Measurements from ENCODE around the gene BAAT. TPM values are rescaled to one million over a fixed set of nuclear protein-coding genes. Genes with fewer than 3 reads are reported as not detected.
"Not testable (repeated sequence)": the region's sequence is repeated elsewhere in the genome, so short reads cannot be mapped to it uniquely, and the experiment has no call there.

The BAAT gene
- under 1 TPM in 1 of 2 donors, not detected in 1; 0.07 TPM for total RNA-seq

- H3K27me3 Mint-ChIP-seq = not testable (repeated sequence)
Measured at GRCh38 chr9:101384873-101385536, at the start of gene BAAT. TSS of gene BAAT (minus strand) at chr9:101385006. CDS start at chr9:101371404, 13,602 bp downstream.

GRCh38 chr9:101433229-101433628 lies 48.4 kb upstream of the BAAT start:
- no peaks in the 10 kb centered on the region for H3K36me3 Mint-ChIP-seq
- ATAC-seq = no peak
- peaks cover 19 to 37% of the 10 kb centered on the region in 2 donors for H3K27me3 Mint-ChIP-seq
- DNase-seq (ENCODE audit: low spot score) = no peak
- no peak overlapping the region for H3K4me3 Mint-ChIP-seq
- H3K27ac Mint-ChIP-seq = no peak overlapping the region
- H3K9me3 Mint-ChIP-seq = peaks cover 2% of the 10 kb centered on the region
- H3K4me1 Mint-ChIP-seq (ENCODE audit: low read depth in 2 of 2) = no peaks in the 10 kb centered on the region

More at GRCh38 chr9:101384873-101385536, at the start of gene BAAT:
- H3K36me3 Mint-ChIP-seq; DNase-seq (ENCODE audit: low spot score); ATAC-seq; H3K4me1 Mint-ChIP-seq (ENCODE audit: low read depth in 2 of 2); H3K4me3 Mint-ChIP-seq; H3K9me3 Mint-ChIP-seq; H3K27ac Mint-ChIP-seq: not testable (repeated sequence)

- H3K9me3 Mint-ChIP-seq = peaks cover 2% of the 10 kb centered on the region
- no peak for DNase-seq (ENCODE audit: low spot score)
- ATAC-seq = no peak
- H3K27ac Mint-ChIP-seq = no peak overlapping the region
- no peak overlapping the region for H3K4me3 Mint-ChIP-seq
- H3K27me3 Mint-ChIP-seq = peaks cover 22 to 40% of the 10 kb centered on the region in 2 donors
- no peaks in the 10 kb centered on the region for H3K4me1 Mint-ChIP-seq (ENCODE audit: low read depth in 2 of 2)
- no peaks in the 10 kb centered on the region for H3K36me3 Mint-ChIP-seq
Measured at GRCh38 chr9:101432740-101433139, 47.9 kb upstream of the BAAT start.

- H3K27ac Mint-ChIP-seq = no peak overlapping the region
- H3K4me1 Mint-ChIP-seq (ENCODE audit: low read depth in 2 of 2) = no peaks in the 10 kb centered on the region
- no peak for DNase-seq (ENCODE audit: low spot score)
- peaks cover 22 to 39% of the 10 kb centered on the region in 2 donors for H3K27me3 Mint-ChIP-seq
- no peak overlapping the region for H3K4me3 Mint-ChIP-seq
- no peak for ATAC-seq
- no peaks in the 10 kb centered on the region for H3K36me3 Mint-ChIP-seq
- peaks cover 2% of the 10 kb centered on the region for H3K9me3 Mint-ChIP-seq
Measured at GRCh38 chr9:101432171-101432570, 47.4 kb upstream of the BAAT start.

- no peak overlapping the region for H3K27ac Mint-ChIP-seq
- H3K9me3 Mint-ChIP-seq = peaks cover 2% of the 10 kb centered on the region
- H3K27me3 Mint-ChIP-seq = peaks cover 12 to 15% of the 10 kb centered on the region in 2 donors
- H3K4me3 Mint-ChIP-seq = no peak overlapping the region
- ATAC-seq (no peak), DNase-seq (ENCODE audit: low spot score) (no peak)
- no peaks in the 10 kb centered on the region for H3K4me1 Mint-ChIP-seq (ENCODE audit: low read depth in 2 of 2)
- no peaks in the 10 kb centered on the region for H3K36me3 Mint-ChIP-seq
Measured at GRCh38 chr9:101429736-101430135, 44.9 kb upstream of the BAAT start.

GRCh38 chr9:101428909-101429308 lies 44.1 kb upstream of the BAAT start:
- ATAC-seq (no peak), DNase-seq (ENCODE audit: low spot score) (no peak)
- Mint-ChIP-seq H3K27me3 (peaks cover 13 to 21% of the 10 kb centered on the region in 2 donors), H3K4me1 (ENCODE audit: low read depth in 2 of 2) (no peaks in the 10 kb centered on the region), H3K27ac (no peak overlapping the region), H3K4me3 (no peak overlapping the region), H3K9me3 (peaks cover 5% of the 10 kb centered on the region), H3K36me3 (peaks cover 6% of the 10 kb centered on the region)

GRCh38 chr9:101427957-101428655 lies 43.3 kb upstream of the BAAT start:
- Mint-ChIP-seq H3K27me3 (peaks cover 13 to 21% of the 10 kb centered on the region in 2 donors), H3K36me3 (peaks cover 14% of the 10 kb centered on the region), H3K4me1 (ENCODE audit: low read depth in 2 of 2) (no peaks in the 10 kb centered on the region), H3K9me3 (peaks cover 11% of the 10 kb centered on the region), H3K27ac (no peak overlapping the region), H3K4me3 (no peak overlapping the region)
- no peak for DNase-seq (ENCODE audit: low spot score)
- no peak for ATAC-seq

- peaks cover 13 to 21% of the 10 kb centered on the region in 2 donors for H3K27me3 Mint-ChIP-seq
- no peak overlapping the region for H3K4me3 Mint-ChIP-seq
- H3K27ac Mint-ChIP-seq = no peak overlapping the region
Measured at GRCh38 chr9:101427358-101427757, 42.6 kb upstream of the BAAT start.

GRCh38 chr9:101421653-101422065 lies 36.9 kb upstream of the BAAT start:
- H3K27ac Mint-ChIP-seq = no peak overlapping the region
- DNase-seq (ENCODE audit: low spot score) (no peak), ATAC-seq (no peak)
- no peaks in the 10 kb centered on the region for H3K4me1 Mint-ChIP-seq (ENCODE audit: low read depth in 2 of 2)
- H3K36me3 Mint-ChIP-seq = peaks cover 33% of the 10 kb centered on the region
- H3K27me3 Mint-ChIP-seq = peaks cover 3 to 7% of the 10 kb centered on the region in 2 donors
- peaks cover 22% of the 10 kb centered on the region for H3K9me3 Mint-ChIP-seq
- no peak overlapping the region for H3K4me3 Mint-ChIP-seq

More at GRCh38 chr9:101427358-101427757, 42.6 kb upstream of the BAAT start:
- no peaks in the 10 kb centered on the region for H3K4me1 Mint-ChIP-seq (ENCODE audit: low read depth in 2 of 2)
- peaks cover 12% of the 10 kb centered on the region for H3K9me3 Mint-ChIP-seq
- ATAC-seq = no peak
- DNase-seq (ENCODE audit: low spot score) = no peak
- H3K36me3 Mint-ChIP-seq = peaks cover 14% of the 10 kb centered on the region

GRCh38 chr9:101419863-101420262 lies 35.1 kb upstream of the BAAT start:
- Mint-ChIP-seq H3K36me3 (peaks cover 40% of the 10 kb centered on the region), H3K9me3 (peaks cover 24% of the 10 kb centered on the region), H3K4me1 (ENCODE audit: low read depth in 2 of 2) (no peaks in the 10 kb centered on the region), H3K27ac (no peak overlapping the region), H3K27me3 (peaks cover 3 to 7% of the 10 kb centered on the region in 2 donors), H3K4me3 (no peak overlapping the region)
- no peak for ATAC-seq
- DNase-seq (ENCODE audit: low spot score) = no peak

GRCh38 chr9:101418518-101419430 lies 34.0 kb upstream of the BAAT start:
- H3K27me3 Mint-ChIP-seq = no peaks in the 10 kb centered on the region
- H3K4me3 Mint-ChIP-seq = no peak overlapping the region
- ATAC-seq (no peak), DNase-seq (ENCODE audit: low spot score) (no peak)
- H3K4me1 Mint-ChIP-seq (ENCODE audit: low read depth in 2 of 2) = no peaks in the 10 kb centered on the region
- peaks cover 43% of the 10 kb centered on the region for H3K36me3 Mint-ChIP-seq
- H3K9me3 Mint-ChIP-seq = peaks cover 25% of the 10 kb centered on the region
- no peak overlapping the region for H3K27ac Mint-ChIP-seq

- ATAC-seq = no peak
- no peaks in the 10 kb centered on the region for H3K27me3 Mint-ChIP-seq
- H3K4me1 Mint-ChIP-seq (ENCODE audit: low read depth in 2 of 2) = no peaks in the 10 kb centered on the region
- DNase-seq (ENCODE audit: low spot score) = no peak
- no peak overlapping the region for H3K4me3 Mint-ChIP-seq
- peaks cover 44% of the 10 kb centered on the region for H3K36me3 Mint-ChIP-seq
- H3K27ac Mint-ChIP-seq = no peak overlapping the region
- peaks cover 26% of the 10 kb centered on the region for H3K9me3 Mint-ChIP-seq
Measured at GRCh38 chr9:101417977-101418376, 33.2 kb upstream of the BAAT start.

GRCh38 chr9:101417389-101417788 lies 32.6 kb upstream of the BAAT start:
- peaks cover 50% of the 10 kb centered on the region for H3K36me3 Mint-ChIP-seq

More at GRCh38 chr9:101417389-101417788, 32.6 kb upstream of the BAAT start:
- DNase-seq (ENCODE audit: low spot score) = no peak
- no peak for ATAC-seq
- no peaks in the 10 kb centered on the region for H3K27me3 Mint-ChIP-seq
- H3K9me3 Mint-ChIP-seq = peaks cover 31% of the 10 kb centered on the region
- H3K27ac Mint-ChIP-seq = no peak overlapping the region
- H3K4me3 Mint-ChIP-seq = no peak overlapping the region
- no peaks in the 10 kb centered on the region for H3K4me1 Mint-ChIP-seq (ENCODE audit: low read depth in 2 of 2)
